ENCODE data around the gene TEAD4. TPM values are rescaled to one million over a fixed set of nuclear protein-coding genes. Genes with fewer than 3 reads are reported as not detected.

Gene TEAD4
- total RNA-seq, 1 donor from 2014 or later: 30.3 TPM

GRCh38 chr12:3086729-3087323, 127.6 kb downstream of the TEAD4 start:
- Histone ChIP-seq H3K27ac (ENCODE audit: low read depth, low read length) (no peak overlapping the region), H3K27me3 (ENCODE audit: control insufficient read depth in 3 of 3, insufficient read depth in 3 of 3, low read length in 3 of 3) (no peaks in the 10 kb centered on the region), H3K36me3 (ENCODE audit: control insufficient read depth in 3 of 3, insufficient read depth in 3 of 3, low read length in 3 of 3) (peaks cover 0 to 9% (median 3%) of the 10 kb centered on the region in 3 donors), H3K9me3 (ENCODE audit: control insufficient read depth in 3 of 3, low read length in 3 of 3) (no peaks in the 10 kb centered on the region), H3K4me3 (ENCODE audit: low read length in 3 of 3) (peak overlapping the region in 1 of 3 donors; percentile 13), H3K9ac (ENCODE audit: low read depth in 1 of 3, low read length in 3 of 3) (no peak overlapping the region), H3K4me1 (ENCODE audit: control insufficient read depth in 3 of 3, insufficient read depth in 3 of 3, low read length in 3 of 3) (peaks cover 13 to 39% (median 14%) of the 10 kb centered on the region in 3 donors)

GRCh38 chr12:3087758-3088650, 128.8 kb downstream of the TEAD4 start:
- Histone ChIP-seq H3K27me3 (ENCODE audit: control insufficient read depth in 3 of 3, insufficient read depth in 3 of 3, low read length in 3 of 3) (no peaks in the 10 kb centered on the region), H3K27ac (ENCODE audit: low read depth, low read length) (no peak overlapping the region), H3K4me1 (ENCODE audit: control insufficient read depth in 3 of 3, insufficient read depth in 3 of 3, low read length in 3 of 3) (peaks cover 8 to 39% (median 10%) of the 10 kb centered on the region in 3 donors), H3K36me3 (ENCODE audit: control insufficient read depth in 3 of 3, insufficient read depth in 3 of 3, low read length in 3 of 3) (peaks cover 0 to 7% (median 3%) of the 10 kb centered on the region in 3 donors), H3K9me3 (ENCODE audit: control insufficient read depth in 3 of 3, low read length in 3 of 3) (no peaks in the 10 kb centered on the region), H3K4me3 (ENCODE audit: low read length in 3 of 3) (no peak overlapping the region), H3K9ac (ENCODE audit: low read depth in 1 of 3, low read length in 3 of 3) (no peak overlapping the region)

GRCh38 chr12:3089588-3089987, 130.4 kb downstream of the TEAD4 start:
- H3K9ac ChIP-seq (ENCODE audit: low read depth in 1 of 3, low read length in 3 of 3): no peak overlapping the region
- H3K27ac ChIP-seq (ENCODE audit: low read depth, low read length): no peak overlapping the region
- H3K4me3 ChIP-seq (ENCODE audit: low read length in 3 of 3): no peak overlapping the region
- peaks cover 0 to 7% (median 3%) of the 10 kb centered on the region in 3 donors for H3K36me3 ChIP-seq (ENCODE audit: control insufficient read depth in 3 of 3, insufficient read depth in 3 of 3, low read length in 3 of 3)
- H3K27me3 ChIP-seq (ENCODE audit: control insufficient read depth in 3 of 3, insufficient read depth in 3 of 3, low read length in 3 of 3): no peaks in the 10 kb centered on the region
- peaks cover 8 to 33% (median 9%) of the 10 kb centered on the region in 3 donors for H3K4me1 ChIP-seq (ENCODE audit: control insufficient read depth in 3 of 3, insufficient read depth in 3 of 3, low read length in 3 of 3)
- H3K9me3 ChIP-seq (ENCODE audit: control insufficient read depth in 3 of 3, low read length in 3 of 3): no peaks in the 10 kb centered on the region

Small RNA genes within 50 kb of the gene (small RNA-seq; reads per million reads assigned to genes)
- gene RNU6-1315P: not detected

Other genes starting within 250 kb of the TEAD4 start
- 27.1 TPM for gene FKBP4, start 164.4 kb upstream of the TEAD4 start, total RNA-seq
- 18.8 TPM for gene ITFG2, start 146.7 kb upstream of the TEAD4 start, total RNA-seq
- 1.0 TPM for gene NRIP2, start 124.4 kb upstream of the TEAD4 start, total RNA-seq
- not detected for gene TEX52, start 102.4 kb upstream of the TEAD4 start, total RNA-seq
- 0.52 TPM for gene FOXM1, start 82.2 kb upstream of the TEAD4 start, total RNA-seq
- 10.4 TPM for gene RHNO1, start 82.2 kb upstream of the TEAD4 start, total RNA-seq
- 23.5 TPM for gene TULP3, start 68.5 kb upstream of the TEAD4 start, total RNA-seq
- 66.3 TPM for gene TSPAN9, start 118.0 kb downstream of the TEAD4 start, total RNA-seq

All from skeletal muscle tissue (tissue), 5 donors.